Measurements from ENCODE around the gene PPP1R7. TPM values are rescaled to one million over a fixed set of nuclear protein-coding genes. Genes with fewer than 3 reads are reported as not detected.

Gene PPP1R7
- polyA plus RNA-seq, 1 of the 3 experiments (the other 2 are of a cell fraction) = 56.9 TPM

DNA sequence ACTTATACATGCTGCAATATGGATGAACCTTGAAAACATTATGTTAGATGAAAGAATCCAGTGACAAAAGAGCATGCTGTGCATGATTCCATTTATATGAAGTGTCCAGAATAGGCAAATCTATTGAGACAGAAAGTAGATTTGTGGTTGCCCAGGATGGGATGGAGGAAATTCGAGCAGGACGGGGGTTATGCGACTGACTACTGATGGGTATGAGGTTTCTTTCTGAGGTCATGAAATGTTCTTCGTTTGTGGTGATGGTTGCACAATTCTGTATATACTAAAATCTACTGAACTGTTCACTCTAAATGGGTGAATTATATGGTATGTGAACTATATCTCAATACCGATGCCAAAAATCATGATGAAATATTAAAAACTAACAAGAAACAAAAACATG is 29.3 kb upstream of the PPP1R7 start:
- Histone ChIP-seq H3K4me2 (no peak overlapping the region), H3K79me2 (ENCODE audit: insufficient read depth) (no peaks in the 10 kb centered on the region), H3K9me3 (no peaks in the 10 kb centered on the region; the same call in 1 of the 2 replicates), H3K4me1 (ENCODE audit: control insufficient read depth in 1 of 2, insufficient read depth in 2 of 2, low read depth in 1 of 2, low read length in 1 of 2) (no peaks in the 10 kb centered on the region), H3K9ac (no peak overlapping the region), H3F3A (replicated peaks; ENCODE audit: insufficient read depth) (peaks cover 5% of the 10 kb centered on the region), H3K4me3 (ENCODE audit: low read depth in 2 of 2, low read length in 1 of 2) (no peak overlapping the region), H2AFZ (ENCODE audit: low read depth) (no peak overlapping the region), H3K36me3 (replicated peaks in 1 of 2; ENCODE audit: control insufficient read depth in 1 of 2, insufficient read depth in 2 of 2, low read length in 1 of 2) (peaks cover 12 to 16% of the 10 kb centered on the region in 2 experiments), H3K27me3 (ENCODE audit: insufficient read depth) (no peaks in the 10 kb centered on the region), H3K27ac (ENCODE audit: low read depth in 2 of 2, low read length in 1 of 2) (no peak overlapping the region), H4K20me1 (ENCODE audit: insufficient read depth) (no peaks in the 10 kb centered on the region), H3K9me2 (no peaks in the 10 kb centered on the region)
- WGBS (ENCODE audit: low lambda C conversion rate) = 92% methylated on average over 5 of the region's 5 CpGs
- ChIA-PET CTCF (no interaction called here), POLR2A (no interaction called here)
- DNase-seq = no peak
- TF ChIP-seq FOXM1 (IDR thresholded peaks at IDR 0.05; ENCODE audit: low read depth) = no peak
- no peak for TF ChIP-seq MAX (IDR thresholded peaks at IDR 0.05; ENCODE audit: low read depth)
- no peak for TF ChIP-seq TAF1 (IDR thresholded peaks at IDR 0.05; ENCODE audit: borderline replicate concordance, low read depth, low read length)
- TF ChIP-seq NRF1 (IDR thresholded peaks at IDR 0.05; ENCODE audit: low read depth, low read length) = no peak
- TF ChIP-seq USF1 (IDR thresholded peaks at IDR 0.05; ENCODE audit: borderline replicate concordance, low read depth) = no peak
- no peak for TF ChIP-seq GABPA (IDR thresholded peaks at IDR 0.05; ENCODE audit: low read depth)
- no peak for TF ChIP-seq USF2 (IDR thresholded peaks at IDR 0.05; ENCODE audit: borderline replicate concordance, low read depth, low read length)
- TF ChIP-seq CHD2 (IDR thresholded peaks at IDR 0.05; ENCODE audit: low read length, partially characterized antibody) = no peak
- no peak for TF ChIP-seq FOSL2 (IDR thresholded peaks at IDR 0.05; ENCODE audit: borderline replicate concordance, low read depth)
- TF ChIP-seq FOXJ3 (CRISPR knock-in tag; IDR thresholded peaks at IDR 0.05) = no peak
- TF ChIP-seq EZH2phosphoT487 (IDR thresholded peaks at IDR 0.05; ENCODE audit: borderline replicate concordance, low read depth) = no peak

DNA sequence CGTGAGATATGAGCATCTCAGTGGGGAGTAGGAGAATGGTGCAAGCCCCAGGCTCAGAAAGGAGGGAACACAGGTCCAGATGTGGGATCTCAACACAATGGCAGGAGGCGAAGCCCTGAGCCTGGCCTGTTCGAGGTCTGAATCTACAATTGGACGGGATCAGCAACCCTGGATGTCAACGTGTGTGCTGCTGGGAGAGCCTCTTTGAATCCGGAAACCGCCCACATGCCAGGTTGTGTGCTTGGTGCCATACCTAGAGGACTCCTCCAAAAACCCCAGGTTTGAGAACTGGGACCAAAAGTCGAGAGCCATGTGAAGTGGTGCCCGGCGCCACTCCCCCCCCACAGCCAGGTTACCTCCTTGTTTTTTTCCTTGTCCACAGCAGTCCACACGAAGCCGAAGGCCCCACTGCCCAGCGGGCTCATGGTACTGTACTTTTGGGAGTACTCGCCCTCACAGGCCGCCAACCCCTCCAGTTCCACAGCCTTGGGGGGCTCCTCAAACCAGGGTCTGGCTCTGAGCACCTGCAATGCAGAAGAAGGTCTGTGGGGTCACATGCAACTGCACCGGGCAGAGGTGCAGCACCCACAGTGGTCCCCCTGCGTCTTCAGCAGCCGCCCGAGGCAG is 27.8 kb upstream of the PPP1R7 start:
- H4K20me1 ChIP-seq (ENCODE audit: insufficient read depth) = no peaks in the 10 kb centered on the region
- TF ChIP-seq TAF1 (IDR thresholded peaks at IDR 0.05; ENCODE audit: borderline replicate concordance, low read depth, low read length) = no peak
- no peak for TF ChIP-seq NFIC (IDR thresholded peaks at IDR 0.05; ENCODE audit: borderline replicate concordance)
- no peak for TF ChIP-seq FOXM1 (IDR thresholded peaks at IDR 0.05; ENCODE audit: low read depth)
- TF ChIP-seq GABPA (IDR thresholded peaks at IDR 0.05; ENCODE audit: low read depth) = no peak
- TF ChIP-seq JUND (IDR thresholded peaks at IDR 0.05) = no peak
- TF ChIP-seq PBX3 (IDR thresholded peaks at IDR 0.05) = no peak
- no peak for TF ChIP-seq FOSL2 (IDR thresholded peaks at IDR 0.05; ENCODE audit: borderline replicate concordance, low read depth)
- no peak overlapping the region for H3K27ac ChIP-seq (ENCODE audit: low read depth in 2 of 2, low read length in 1 of 2)
- no peaks in the 10 kb centered on the region for H3K9me2 ChIP-seq
- H3K4me1 ChIP-seq (ENCODE audit: control insufficient read depth in 1 of 2, insufficient read depth in 2 of 2, low read depth in 1 of 2, low read length in 1 of 2) = no peaks in the 10 kb centered on the region
- WGBS (ENCODE audit: low lambda C conversion rate) = 92% methylated on average over 12 of the region's 19 CpGs
- no peaks in the 10 kb centered on the region; the same call in 1 of the 2 replicates for H3K9me3 ChIP-seq
- peaks cover 12 to 16% of the 10 kb centered on the region in 2 experiments for H3K36me3 ChIP-seq (replicated peaks in 1 of 2; ENCODE audit: control insufficient read depth in 1 of 2, insufficient read depth in 2 of 2, low read length in 1 of 2)
- H2AFZ ChIP-seq (ENCODE audit: low read depth) = no peak overlapping the region
- no peaks in the 10 kb centered on the region for H3K79me2 ChIP-seq (ENCODE audit: insufficient read depth)
- CTCF ChIA-PET = no interaction called here
- POLR2A ChIA-PET = no interaction called here
- no peak overlapping the region for H3K4me3 ChIP-seq (ENCODE audit: low read depth in 2 of 2, low read length in 1 of 2)
- no peaks in the 10 kb centered on the region for H3K27me3 ChIP-seq (ENCODE audit: insufficient read depth)
- no peak overlapping the region for H3K9ac ChIP-seq
- peaks cover 5% of the 10 kb centered on the region for H3F3A ChIP-seq (replicated peaks; ENCODE audit: insufficient read depth)
- H3K4me2 ChIP-seq = no peak overlapping the region
- DNase-seq = no peak
